ENCODE results near the gene PDE4D. TPM values are rescaled to one million over a fixed set of nuclear protein-coding genes. Genes with fewer than 3 reads are reported as not detected.

The PDE4D gene
- total RNA-seq, 1 donor from 2014 or later = 39.2 TPM

DNA sequence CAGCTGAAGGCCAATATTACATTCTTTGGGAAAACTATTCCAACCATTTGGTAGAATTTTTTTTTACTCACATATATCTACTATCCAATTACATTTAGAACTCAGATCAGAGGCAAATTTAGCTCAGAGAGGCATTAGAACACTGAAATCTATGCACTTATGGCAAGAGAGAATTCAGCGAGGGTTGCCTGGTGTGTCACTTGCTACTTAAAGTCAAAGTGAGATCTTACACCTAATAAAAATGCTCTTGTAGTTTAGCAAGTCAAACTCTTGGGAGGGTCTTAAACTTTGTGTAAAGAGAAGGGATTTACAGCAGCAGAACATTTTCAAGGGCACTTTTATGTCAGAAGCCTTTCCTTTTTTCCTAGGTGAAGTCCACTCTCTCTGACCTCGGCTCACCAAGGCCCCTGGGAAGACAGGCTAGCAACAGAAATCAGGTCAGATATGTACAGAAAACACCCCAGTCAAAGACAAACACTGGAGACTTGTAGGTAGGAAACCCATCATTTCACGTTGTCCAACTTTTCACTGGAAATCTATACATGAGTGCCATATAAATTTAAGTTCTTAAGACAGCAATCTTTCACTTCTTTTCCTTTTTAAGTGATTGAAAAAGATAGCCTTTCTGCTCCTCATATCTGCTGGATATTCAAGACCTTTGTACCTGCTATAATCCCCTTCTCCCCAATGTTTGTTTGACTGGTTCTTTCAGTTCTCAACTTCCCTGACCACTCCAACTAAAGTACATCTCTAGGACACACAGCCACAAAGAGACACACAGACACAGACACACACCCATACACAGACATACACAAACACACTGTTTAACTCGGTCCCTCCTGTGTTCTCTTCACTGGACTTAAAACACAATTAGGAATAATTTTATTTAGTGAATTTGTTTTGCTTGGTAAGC lies 635.8 kb downstream of the PDE4D start:
- TF ChIP-seq, protein P1, sequence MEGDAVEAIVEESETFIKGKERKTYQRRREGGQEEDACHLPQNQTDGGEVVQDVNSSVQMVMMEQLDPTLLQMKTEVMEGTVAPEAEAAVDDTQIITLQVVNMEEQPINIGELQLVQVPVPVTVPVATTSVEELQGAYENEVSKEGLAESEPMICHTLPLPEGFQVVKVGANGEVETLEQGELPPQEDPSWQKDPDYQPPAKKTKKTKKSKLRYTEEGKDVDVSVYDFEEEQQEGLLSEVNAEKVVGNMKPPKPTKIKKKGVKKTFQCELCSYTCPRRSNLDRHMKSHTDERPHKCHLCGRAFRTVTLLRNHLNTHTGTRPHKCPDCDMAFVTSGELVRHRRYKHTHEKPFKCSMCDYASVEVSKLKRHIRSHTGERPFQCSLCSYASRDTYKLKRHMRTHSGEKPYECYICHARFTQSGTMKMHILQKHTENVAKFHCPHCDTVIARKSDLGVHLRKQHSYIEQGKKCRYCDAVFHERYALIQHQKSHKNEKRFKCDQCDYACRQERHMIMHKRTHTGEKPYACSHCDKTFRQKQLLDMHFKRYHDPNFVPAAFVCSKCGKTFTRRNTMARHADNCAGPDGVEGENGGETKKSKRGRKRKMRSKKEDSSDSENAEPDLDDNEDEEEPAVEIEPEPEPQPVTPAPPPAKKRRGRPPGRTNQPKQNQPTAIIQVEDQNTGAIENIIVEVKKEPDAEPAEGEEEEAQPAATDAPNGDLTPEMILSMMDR (IDR thresholded peaks at IDR 0.05; ENCODE audit: insufficient read depth, low read length, poor library complexity, severe bottlenecking) = no peak
- no peak overlapping the region for H3K4me3 ChIP-seq (ENCODE audit: low read depth, low read length)
- no peaks in the 10 kb centered on the region for H3K36me3 ChIP-seq (ENCODE audit: control insufficient read depth, insufficient read depth, low read length)
- no peak for DNase-seq (ENCODE audit: low read depth)
- no peaks in the 10 kb centered on the region for H3K27me3 ChIP-seq (ENCODE audit: control insufficient read depth, insufficient read depth, low read length)

DNA sequence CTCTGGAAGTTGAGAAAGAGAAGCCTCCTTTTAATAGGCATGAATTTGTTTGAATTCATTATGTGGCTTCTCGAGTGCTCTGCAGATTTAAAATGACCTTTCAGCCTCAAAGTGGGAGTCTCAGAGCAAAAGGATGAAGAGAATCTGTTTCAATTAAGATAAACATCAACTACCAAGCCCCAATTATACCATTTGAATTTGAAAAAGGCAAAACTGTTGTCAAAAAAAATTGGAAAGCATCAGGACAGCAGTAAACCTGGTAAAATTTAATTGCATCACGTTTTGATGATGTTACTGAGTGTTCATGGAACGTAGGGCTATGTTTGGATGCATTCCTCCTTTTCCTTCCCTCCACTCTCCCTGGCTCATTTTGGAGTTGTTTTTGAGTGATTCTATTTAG lies 637.2 kb downstream of the PDE4D start:
- Histone ChIP-seq H3K36me3 (ENCODE audit: control insufficient read depth, insufficient read depth, low read length) (no peaks in the 10 kb centered on the region), H3K27me3 (ENCODE audit: control insufficient read depth, insufficient read depth, low read length) (no peaks in the 10 kb centered on the region), H3K4me3 (ENCODE audit: low read depth, low read length) (no peak overlapping the region)
- TF ChIP-seq, protein P1 (IDR thresholded peaks at IDR 0.05; ENCODE audit: insufficient read depth, low read length, poor library complexity, severe bottlenecking) = no peak
- DNase-seq (ENCODE audit: low read depth) = no peak

DNA sequence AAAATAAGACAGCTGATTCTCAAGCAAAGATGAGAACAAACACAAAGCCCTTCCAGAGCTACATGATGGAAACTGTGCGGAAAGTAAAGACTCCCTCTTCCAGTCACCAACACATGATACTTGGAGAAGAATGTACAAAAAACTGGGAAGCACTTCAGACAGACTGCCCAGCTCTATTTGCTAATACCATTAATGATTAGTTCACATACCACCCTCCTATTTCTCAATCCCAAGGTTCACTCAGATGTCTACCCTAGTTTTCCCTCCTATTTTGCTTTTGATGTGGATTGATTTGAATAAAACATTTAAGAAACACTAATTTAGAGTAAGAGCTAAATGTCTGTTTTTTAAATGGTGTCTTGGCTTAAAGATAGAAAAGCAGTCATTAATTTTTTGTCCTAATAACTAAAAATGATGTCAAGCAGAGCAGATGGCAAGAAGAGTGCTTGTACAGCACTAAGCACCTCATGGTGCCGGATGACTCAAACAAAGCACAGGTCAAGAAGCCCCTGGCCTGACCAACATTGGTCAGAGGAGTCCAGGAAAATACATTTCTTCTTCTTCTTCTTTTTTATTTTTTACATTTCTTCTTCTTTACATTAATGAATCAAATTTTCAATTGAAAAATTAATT lies 639.4 kb downstream of the PDE4D start:
- TF ChIP-seq, protein P1 (IDR thresholded peaks at IDR 0.05; ENCODE audit: insufficient read depth, low read length, poor library complexity, severe bottlenecking) = no peak
- no peak for DNase-seq (ENCODE audit: low read depth)

DNA sequence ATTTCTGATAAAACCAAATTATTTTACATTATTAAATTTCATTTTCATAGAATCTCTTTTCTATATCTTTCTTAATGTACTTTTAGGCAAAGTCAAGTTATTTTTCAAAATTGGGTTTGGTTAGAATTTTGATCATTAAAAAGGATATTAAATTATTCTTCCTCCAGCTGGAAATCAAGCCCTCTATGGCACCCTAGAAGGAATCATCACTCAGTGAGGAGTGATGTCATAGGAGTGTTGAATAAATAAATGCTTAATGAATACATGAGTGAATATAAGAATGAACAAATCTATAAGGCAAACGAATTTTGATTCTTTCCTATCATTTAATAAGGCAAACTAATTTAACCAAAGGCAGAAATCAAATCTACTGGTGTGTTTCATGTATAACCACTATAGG lies 639.9 kb downstream of the PDE4D start:
- TF ChIP-seq, protein P1 (IDR thresholded peaks at IDR 0.05; ENCODE audit: insufficient read depth, low read length, poor library complexity, severe bottlenecking) = no peak
- no peaks in the 10 kb centered on the region for H3K36me3 ChIP-seq (ENCODE audit: control insufficient read depth, insufficient read depth, low read length)

More for the DNA sequence above, 639.4 kb downstream of the PDE4D start:
- Histone ChIP-seq H3K36me3 (ENCODE audit: control insufficient read depth, insufficient read depth, low read length) (no peaks in the 10 kb centered on the region), H3K4me3 (ENCODE audit: low read depth, low read length) (no peak overlapping the region), H3K27me3 (ENCODE audit: control insufficient read depth, insufficient read depth, low read length) (no peaks in the 10 kb centered on the region)

DNA sequence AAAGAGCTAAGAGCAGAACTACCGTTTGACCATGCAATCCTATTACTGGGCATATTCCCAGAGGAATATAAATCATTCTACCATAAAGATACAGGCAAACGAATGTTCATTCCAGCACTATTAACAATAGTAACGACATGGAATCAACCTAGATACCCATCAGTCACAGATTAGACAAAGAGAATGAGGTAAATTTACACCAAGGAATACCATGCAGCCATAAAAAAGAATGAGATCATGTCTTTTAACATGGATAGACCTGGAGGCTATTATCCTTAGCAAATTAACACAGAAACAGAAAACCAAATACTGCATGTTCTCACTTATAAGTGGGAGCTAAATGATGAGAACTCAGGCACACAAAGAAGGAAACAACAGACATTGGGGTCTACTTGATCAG lies 641.9 kb downstream of the PDE4D start:
- H3K36me3 ChIP-seq (ENCODE audit: control insufficient read depth, insufficient read depth, low read length) = no peaks in the 10 kb centered on the region
- H3K27me3 ChIP-seq (ENCODE audit: control insufficient read depth, insufficient read depth, low read length) = no peaks in the 10 kb centered on the region
- DNase-seq (ENCODE audit: low read depth) = no peak
- TF ChIP-seq, protein P1 (IDR thresholded peaks at IDR 0.05; ENCODE audit: insufficient read depth, low read length, poor library complexity, severe bottlenecking) = no peak
- H3K4me3 ChIP-seq (ENCODE audit: low read depth, low read length) = no peak overlapping the region

More for the DNA sequence above, 639.9 kb downstream of the PDE4D start:
- no peak overlapping the region for H3K4me3 ChIP-seq (ENCODE audit: low read depth, low read length)
- DNase-seq (ENCODE audit: low read depth) = no peak
- no peaks in the 10 kb centered on the region for H3K27me3 ChIP-seq (ENCODE audit: control insufficient read depth, insufficient read depth, low read length)

Data from kidney epithelial cell (primary cell).